Esophagus muscularis mucosa (tissue), 4 donors: ENCODE measurements around the gene MINAR1. TPM values are rescaled to one million over a fixed set of nuclear protein-coding genes. Genes with fewer than 3 reads are reported as not detected.

Experiments used
- total RNA-seq, 4 donors: library from RNA; depleted of rRNA; stranded (reverse); fragments of >200 nt; gene quantifications; one replicate each; pipeline versions ENCODE4 v1.1.0 to v1.2.1, GENCODE V29; 2016

The MINAR1 gene
- total RNA-seq, 4 donors from 2014 or later: 0.13 to 0.75 (median 0.46) TPM

Other genes with a start within 250 kb of the MINAR1 start
- not detected for gene ANKRD34C, start 149.6 kb upstream of the MINAR1 start, total RNA-seq
- gene TMED3, start 121.2 kb upstream of the MINAR1 start, total RNA-seq: 10 to 100 TPM; 17.9 to 26.5 (median 23.5) TPM